Natural killer cell (primary cell): ENCODE results near the gene CHKB. TPM values are rescaled to one million over a fixed set of nuclear protein-coding genes. Genes with fewer than 3 reads are reported as not detected.
"Not testable (repeated sequence)": the region's sequence is repeated elsewhere in the genome, so short reads cannot be mapped to it uniquely, and the experiment has no call there.

ENCODE experiments used
- ATAC-seq, 3 donors: fragments of 150-1000 bp in 2 of 3; fragments of 200-7000 bp in 1 of 3; cut with Tn5 transposase; 1 replicate in 1 of 3; 2 replicates in 2 of 3; pipeline ENCODE4 v1.10.0; 2021; ENCODE audit warnings: mild to moderate bottlenecking in 2 of 3, moderate library complexity in 2 of 3
- DNase-seq, 2 donors: peaks; one replicate each; pipeline versions ENCODE4 v3.0.0 to v3.0.0-alpha.2; 2013 to 2021; ENCODE audit warnings: mixed read lengths in 1 of 2
- H3K27ac ChIP-seq: one replicate; pipeline ENCODE4 v1.5.1; 2013; ENCODE audit warnings: mild to moderate bottlenecking, low read length
- H3K27me3 ChIP-seq: one replicate; pipeline ENCODE4 v1.6.1; 2013; ENCODE audit warnings: low read length; ENCODE audit not compliant: control insufficient read depth, insufficient read depth
- H3K36me3 ChIP-seq: one replicate; pipeline ENCODE4 v1.6.1; 2013; ENCODE audit warnings: low read length; ENCODE audit not compliant: control insufficient read depth, insufficient read depth
- H3K4me1 ChIP-seq: one replicate; pipeline ENCODE4 v1.6.1; 2013; ENCODE audit warnings: low read length; ENCODE audit not compliant: control insufficient read depth, insufficient read depth
- H3K4me3 ChIP-seq: one replicate; pipeline ENCODE4 v1.5.1; 2013; ENCODE audit warnings: low read length
- H3K9me3 ChIP-seq: one replicate; pipeline ENCODE4 v1.6.1; 2013; ENCODE audit warnings: low read length; ENCODE audit not compliant: control insufficient read depth, insufficient read depth
- H3K27ac Mint-ChIP-seq, 2 donors: one replicate each; pipeline ENCODE4 v1.8.0; 2022; ENCODE audit warnings: mild to moderate bottlenecking in 2 of 2, mixed read lengths in 2 of 2, moderate library complexity in 1 of 2
- H3K27me3 Mint-ChIP-seq, 2 donors: one replicate each; pipeline ENCODE4 v1.8.0; 2022; ENCODE audit warnings: low read depth in 2 of 2, mixed read lengths in 2 of 2
- H3K36me3 Mint-ChIP-seq: one replicate; pipeline ENCODE4 v1.8.0; 2022; ENCODE audit warnings: mixed read lengths
- H3K4me1 Mint-ChIP-seq, 2 donors: one replicate each; pipeline ENCODE4 v1.8.0; 2022; ENCODE audit warnings: mixed read lengths in 2 of 2
- H3K4me3 Mint-ChIP-seq: one replicate; pipeline ENCODE4 v1.8.0; 2022; ENCODE audit warnings: mild to moderate bottlenecking, moderate library complexity, mixed read lengths
- H3K9me3 Mint-ChIP-seq, 2 donors: one replicate each; pipeline ENCODE4 v1.8.0; 2022; ENCODE audit warnings: mixed read lengths in 2 of 2
- WGBS: methylation state at CpG from one replicate; pipeline ENCODE4 v1.1.7; 2013; ENCODE audit warnings: missing lambda C conversion rate; ENCODE audit not compliant: insufficient coverage; 5-methylcytosine and 5-hydroxymethylcytosine counted together
- intact Hi-C: fragments of 100-400 bp; cut with micrococcal nuclease; formaldehyde crosslinking; loops from one replicate; pipeline ENCODE4 v1.14.2; 2022
- total RNA-seq, 4 donors: library from RNA; stranded (reverse); fragments of 120-200 nt in 1 of 4; gene quantifications; one replicate each; pipeline versions ENCODE4 v1.2.3 to v1.2.4, GENCODE V29; 2013 to 2022
- TF ChIP-seq, protein P1 (sequence below): fragments of 200-600 bp; IDR thresholded peaks from one replicate; pipeline ENCODE4 v1.8.0; 2022; ENCODE audit warnings: antibody characterized with exemption

Gene CHKB
- total RNA-seq, 3 donors from 2014 or later (not counting 1 experiment from before 2014, with no cell fraction given) = 166 to 204 (median 180) TPM

DNA sequence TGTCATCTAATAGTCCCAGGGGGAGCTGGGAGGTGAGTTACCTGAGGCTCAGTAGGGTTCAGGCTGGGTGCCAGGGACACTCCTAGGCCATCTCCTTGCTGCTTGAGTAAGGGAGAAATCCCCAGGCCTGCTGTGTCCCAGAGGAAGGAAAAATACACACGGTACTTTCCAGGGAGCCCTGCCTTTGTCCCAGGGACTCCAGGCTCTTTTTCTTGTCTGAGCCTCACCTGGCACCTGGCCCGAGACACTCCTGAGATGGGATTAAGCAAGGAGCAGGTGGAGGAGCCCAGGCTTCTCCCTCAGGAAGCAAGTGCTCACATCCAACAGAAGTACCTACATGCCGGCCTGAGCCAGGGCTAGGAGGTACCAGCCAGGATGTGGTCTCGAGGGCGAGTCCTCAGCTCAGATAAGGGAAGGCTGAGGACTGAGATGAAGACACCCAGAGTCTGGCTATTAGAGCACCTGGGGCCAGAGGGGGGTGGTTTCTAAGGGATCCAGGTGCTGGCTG, 37.8 kb downstream of the CHKB start:
- Histone ChIP-seq H3K27ac (peak overlapping the region; percentile 89), H3K36me3 (no peaks in the 10 kb centered on the region), H3K9me3 (no peaks in the 10 kb centered on the region), H3K4me3 (peak overlapping the region; percentile 30), H3K4me1 (peaks cover 60% of the 10 kb centered on the region), H3K27me3 (no peaks in the 10 kb centered on the region)
- Mint-ChIP-seq H3K4me3 (peak overlapping the region; percentile 74), H3K9me3 (no peaks in the 10 kb centered on the region), H3K27me3 (no peaks in the 10 kb centered on the region), H3K27ac (peak overlapping the region; percentile 82 to 86), H3K36me3 (no peaks in the 10 kb centered on the region), H3K4me1 (peaks cover 15 to 53% of the 10 kb centered on the region in 2 donors)
- DNase-seq = peak; percentile 27 to 60
- TF ChIP-seq, protein P1, sequence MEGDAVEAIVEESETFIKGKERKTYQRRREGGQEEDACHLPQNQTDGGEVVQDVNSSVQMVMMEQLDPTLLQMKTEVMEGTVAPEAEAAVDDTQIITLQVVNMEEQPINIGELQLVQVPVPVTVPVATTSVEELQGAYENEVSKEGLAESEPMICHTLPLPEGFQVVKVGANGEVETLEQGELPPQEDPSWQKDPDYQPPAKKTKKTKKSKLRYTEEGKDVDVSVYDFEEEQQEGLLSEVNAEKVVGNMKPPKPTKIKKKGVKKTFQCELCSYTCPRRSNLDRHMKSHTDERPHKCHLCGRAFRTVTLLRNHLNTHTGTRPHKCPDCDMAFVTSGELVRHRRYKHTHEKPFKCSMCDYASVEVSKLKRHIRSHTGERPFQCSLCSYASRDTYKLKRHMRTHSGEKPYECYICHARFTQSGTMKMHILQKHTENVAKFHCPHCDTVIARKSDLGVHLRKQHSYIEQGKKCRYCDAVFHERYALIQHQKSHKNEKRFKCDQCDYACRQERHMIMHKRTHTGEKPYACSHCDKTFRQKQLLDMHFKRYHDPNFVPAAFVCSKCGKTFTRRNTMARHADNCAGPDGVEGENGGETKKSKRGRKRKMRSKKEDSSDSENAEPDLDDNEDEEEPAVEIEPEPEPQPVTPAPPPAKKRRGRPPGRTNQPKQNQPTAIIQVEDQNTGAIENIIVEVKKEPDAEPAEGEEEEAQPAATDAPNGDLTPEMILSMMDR = no peak
- ATAC-seq = peak in 1 of 3 donors; percentile 54
- 45% methylated on average over 5 of the region's 5 CpGs for WGBS
- intact Hi-C loops = loop anchor here (1.0 to 5.0 kb wide), 4 partner anchors 14 to 77 kb away; partner anchors contain the start of genes CHKB, SYCE3 and TYMP

DNA sequence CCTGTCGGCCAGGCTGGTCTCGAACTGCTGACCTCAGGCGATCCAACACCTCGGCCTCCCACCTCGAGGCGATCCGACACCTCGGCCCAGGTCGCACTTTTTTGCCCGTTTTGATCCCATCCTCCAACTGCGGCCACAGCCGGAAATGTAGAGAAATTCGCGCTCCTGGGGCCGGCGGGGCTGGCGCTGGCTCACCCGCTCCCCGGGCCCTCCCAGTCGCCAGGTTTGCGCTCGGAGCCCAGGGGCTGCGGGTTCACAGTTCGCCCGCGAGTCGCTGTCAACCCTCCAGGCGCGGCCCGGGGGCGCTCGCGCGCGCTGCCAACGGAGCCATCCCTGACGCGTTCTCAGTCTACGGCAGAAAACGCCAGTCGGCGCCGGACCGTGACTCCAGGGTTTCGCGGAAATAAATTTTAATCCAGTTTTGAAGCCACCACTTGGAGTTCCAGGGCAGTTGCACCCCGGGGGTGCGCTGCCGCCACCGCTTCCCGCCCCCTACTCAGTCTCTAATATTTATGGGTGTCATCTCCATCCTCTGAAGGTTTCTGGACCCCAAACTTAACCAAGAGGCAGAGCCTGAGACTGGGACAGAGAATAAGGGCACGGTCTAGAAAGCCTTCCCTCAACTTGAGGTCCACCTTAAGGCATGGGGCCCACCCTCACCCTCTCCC, 38.4 kb downstream of the CHKB start:
- peaks cover 21 to 53% of the 10 kb centered on the region in 2 donors for H3K4me1 Mint-ChIP-seq
- TF ChIP-seq, protein P1 = peak; percentile 69
- 4% methylated on average over 51 of the region's 52 CpGs for WGBS

DNA sequence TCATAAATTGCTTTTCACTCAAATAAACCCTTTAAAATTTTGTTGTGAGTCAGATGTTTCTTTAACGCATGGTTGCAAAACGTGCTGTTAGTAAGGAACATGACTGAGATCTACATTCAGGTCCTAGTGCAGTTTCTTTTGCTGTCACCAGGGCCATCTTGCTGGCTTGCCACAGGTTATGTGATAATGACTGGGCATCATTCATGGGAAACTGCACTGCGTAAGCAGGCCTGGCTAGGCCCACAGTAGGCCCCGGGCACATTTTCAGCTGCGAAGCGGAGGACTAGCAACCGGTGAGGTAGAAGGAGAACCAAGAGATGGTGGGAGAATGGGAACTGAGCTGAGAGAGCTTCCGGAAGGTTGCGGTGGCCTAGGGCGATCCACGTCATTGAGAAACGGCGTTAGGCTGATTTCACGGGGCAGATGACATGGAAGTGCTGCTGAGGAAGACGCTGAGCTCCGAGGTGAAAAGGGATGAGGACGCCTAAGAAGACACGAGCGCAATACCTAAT, 40.2 kb downstream of the CHKB start:
- TF ChIP-seq, protein P1 = no peak
- ATAC-seq (no peak), DNase-seq (no peak)
- no peaks in the 10 kb centered on the region for H3K9me3 Mint-ChIP-seq
- WGBS = 89% methylated on average over 19 of the region's 19 CpGs
- H3K27me3 Mint-ChIP-seq = no peaks in the 10 kb centered on the region
- Histone ChIP-seq H3K4me1 (peaks cover 62% of the 10 kb centered on the region), H3K27ac (peak overlapping the region; percentile 92), H3K9me3 (no peaks in the 10 kb centered on the region), H3K27me3 (no peaks in the 10 kb centered on the region), H3K4me3 (no peak overlapping the region), H3K36me3 (no peaks in the 10 kb centered on the region)
- H3K27ac Mint-ChIP-seq = peak overlapping the region; percentile 98 to 100
- H3K4me1 Mint-ChIP-seq = peaks cover 26 to 54% of the 10 kb centered on the region in 2 donors
- H3K36me3 Mint-ChIP-seq = no peaks in the 10 kb centered on the region
- intact Hi-C loops = loop anchor here (5.0 kb wide), 1 partner anchor 40 kb away; the partner anchor contains the start of gene CHKB
- peak overlapping the region; percentile 7 for H3K4me3 Mint-ChIP-seq

More for the DNA sequence above, 38.4 kb downstream of the CHKB start:
- DNase-seq = peak; percentile 86 to 91
- H3K4me1 ChIP-seq = peaks cover 59% of the 10 kb centered on the region
- H3K9me3 ChIP-seq = no peaks in the 10 kb centered on the region
- Mint-ChIP-seq H3K36me3 (no peaks in the 10 kb centered on the region), H3K27me3 (no peaks in the 10 kb centered on the region), H3K27ac (peak overlapping the region; percentile 82 to 86), H3K4me3 (peak overlapping the region; percentile 74), H3K9me3 (no peaks in the 10 kb centered on the region)
- peak overlapping the region; percentile 89 for H3K27ac ChIP-seq
- no peaks in the 10 kb centered on the region for H3K36me3 ChIP-seq
- ATAC-seq = peak; percentile 67 to 78 (median 73)
- H3K4me3 ChIP-seq = peak overlapping the region; percentile 30
- intact Hi-C loops = loop anchor here (1.0 to 5.0 kb wide), 4 partner anchors 13 to 77 kb away; partner anchors contain the start of genes CHKB, SYCE3 and TYMP
- no peaks in the 10 kb centered on the region for H3K27me3 ChIP-seq

DNA sequence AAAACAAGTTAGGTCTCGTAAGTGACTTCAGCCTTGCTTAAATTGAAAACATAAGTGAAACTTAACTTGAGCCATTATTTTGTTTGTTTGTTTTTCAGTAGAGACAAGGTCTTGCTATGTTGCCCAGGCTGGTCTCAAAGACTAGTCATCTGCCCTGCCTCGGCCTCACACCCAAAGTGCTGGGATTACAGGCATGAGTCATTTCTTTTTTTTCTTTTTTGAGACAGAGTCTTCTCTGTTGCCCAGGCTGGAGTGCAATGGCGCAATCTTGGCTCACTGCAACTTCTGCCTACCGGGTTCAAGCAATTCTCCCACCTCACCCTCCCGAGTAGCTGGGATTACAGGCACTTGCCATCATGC, 41.0 kb downstream of the CHKB start:
- Histone ChIP-seq H3K27ac (peak overlapping the region; percentile 92), H3K4me1 (peaks cover 61% of the 10 kb centered on the region)
- H3K36me3 Mint-ChIP-seq, H3K36me3 ChIP-seq, H3K27me3 Mint-ChIP-seq, H3K27me3 ChIP-seq, ATAC-seq, H3K4me3 ChIP-seq, H3K9me3 ChIP-seq, DNase-seq, H3K4me3 Mint-ChIP-seq, H3K9me3 Mint-ChIP-seq: not testable (repeated sequence)
- 49% methylated on average over 4 of the region's 5 CpGs for WGBS
- intact Hi-C loops = loop anchor here (5.0 kb wide), 1 partner anchor 41 kb away; the partner anchor contains the start of gene CHKB
- Mint-ChIP-seq H3K4me1 (peaks cover 26 to 52% of the 10 kb centered on the region in 2 donors), H3K27ac (peak overlapping the region; percentile 98 to 100)
